HepG2 (cell line): ENCODE measurements around the gene FAM43B. TPM values are rescaled to one million over a fixed set of nuclear protein-coding genes. Genes with fewer than 3 reads are reported as not detected.

Source experiments
- ATAC-seq: fragments of 200-7000 bp; cut with Tn5 transposase; 3 replicates; pipeline ENCODE4 v1.9.1; 2020; ENCODE audit warnings: mild to moderate bottlenecking, moderate library complexity
- BruUV-seq: library from RNA; stranded (reverse); fragments of 400-500 nt; replicated peaks from 2 replicates; lab custom pipeline; 2021; lab: Mats Ljungman, UMichigan
- CTCF ChIA-PET: fragments of 300-600 bp; formaldehyde crosslinking; extraction: SDS; loops from one replicate; lab custom pipeline; 2021; ENCODE audit warnings: low total read pairs, inconsistent platforms, low intra/inter-chr PET ratio; lab: Yijun Ruan, JAX
- POLR2A ChIA-PET: fragments of 350-600 bp; sonication (Branson Sonifier 250); formaldehyde crosslinking; loops from one replicate; lab custom pipeline; 2020; ENCODE audit warnings: antibody characterized with exemption, inconsistent platforms; lab: Yijun Ruan, JAX
- DNase-seq: peaks from one replicate; pipeline ENCODE4 v3.0.0-alpha.2; 2015; ENCODE audit warnings: low spot score
- FAIRE-seq: peaks from 3 replicates; lab custom pipeline; 2011; peaks lifted over from hg19 to GRCh38; lab: Jason Lieb, UNC
- H2AFZ ChIP-seq: one replicate; pipeline ENCODE4 v1.6.1; 2011; ENCODE audit warnings: low read length, inconsistent platforms
- H3K27ac ChIP-seq: fragments of 300-600 bp; 3 replicates; pipeline ENCODE4 v1.8.0; 2011; ENCODE audit warnings: mixed run types, mild to moderate bottlenecking, mixed read lengths, low read length, inconsistent platforms; ENCODE audit not compliant: insufficient read depth; ENCODE audit errors: extremely low read length
- H3K27me3 ChIP-seq, 2 experiments: fragments of 200-600 bp in 1 of 2; 2 replicates in 1 of 2; 3 replicates in 1 of 2; pipeline versions ENCODE4 v1.6.0 to v1.8.0; 2011; ENCODE audit warnings: low read length in 2 of 2, mild to moderate bottlenecking in 2 of 2, moderate library complexity in 2 of 2, inconsistent platforms in 1 of 2; ENCODE audit not compliant: insufficient read depth in 2 of 2, control insufficient read depth in 1 of 2
- H3K36me3 ChIP-seq, 2 experiments: fragments of 200-600 bp in 1 of 2; replicated peaks in 1 of 2; 2 replicates in 1 of 2; 3 replicates in 1 of 2; pipeline versions ENCODE4 v1.5.1 to v1.8.0; 2011; ENCODE audit warnings: low read length in 2 of 2, inconsistent platforms in 1 of 2; ENCODE audit not compliant: insufficient read depth in 2 of 2, control insufficient read depth in 1 of 2
- H3K4me1 ChIP-seq: 2 replicates; pipeline ENCODE4 v1.5.1; 2012; ENCODE audit warnings: low read length, inconsistent platforms; ENCODE audit not compliant: insufficient read depth
- H3K4me2 ChIP-seq: 2 replicates; pipeline ENCODE4 v1.6.0; 2011; ENCODE audit warnings: low read depth, low read length, inconsistent platforms
- H3K4me3 ChIP-seq, 3 experiments: fragments of 200-600 bp in 1 of 3; sonication (generic), shearing (Covaris generic) in 1 of 3; replicated peaks in 1 of 3; 2 replicates each; pipeline ENCODE4 v1.5.1; 2011 to 2016; ENCODE audit warnings: low read length in 3 of 3, inconsistent platforms in 2 of 3, low read depth in 2 of 3, mild to moderate bottlenecking in 2 of 3, control low read depth in 1 of 3, mixed read lengths in 1 of 3; ENCODE audit not compliant: insufficient read depth in 1 of 3
- H3K79me2 ChIP-seq: one replicate; pipeline ENCODE4 v1.6.1; 2011; ENCODE audit warnings: low read length, inconsistent platforms; ENCODE audit not compliant: insufficient read depth
- H3K9ac ChIP-seq: 2 replicates; pipeline ENCODE4 v1.6.0; 2011; ENCODE audit warnings: mild to moderate bottlenecking, low read depth, low read length, inconsistent platforms; ENCODE audit not compliant: insufficient read depth
- H3K9me3 ChIP-seq: 2 replicates; pipeline ENCODE4 v1.5.1; 2012; ENCODE audit warnings: mild to moderate bottlenecking, low read length
- H4K20me1 ChIP-seq: 2 replicates; pipeline ENCODE4 v1.6.0; 2011; ENCODE audit warnings: inconsistent platforms, mild to moderate bottlenecking, low read length, moderate library complexity; ENCODE audit not compliant: insufficient read depth
- ATF7 ChIP-seq, 2 experiments: fragments of 450-650 bp in 1 of 2; sonication (generic) in 1 of 2; formaldehyde crosslinking in 1 of 2; IDR thresholded peaks; 2 replicates each; pipeline versions ENCODE4 v1.4.0 to v1.6.1; 2016 to 2020; ENCODE audit warnings: antibody characterized with exemption in 1 of 2, mild to moderate bottlenecking in 1 of 2, missing genetic modification reagents in 1 of 2
- EZH2 ChIP-seq: conservative IDR thresholded peaks from 2 replicates; pipeline ENCODE4 v1.6.1; 2012; ENCODE audit warnings: mild to moderate bottlenecking, low read depth, low read length, moderate library complexity
- KDM3A ChIP-seq: IDR thresholded peaks from 2 replicates; pipeline ENCODE4 v1.6.1; 2018; ENCODE audit warnings: low read depth, missing compliant biosample characterization
- KLF13 ChIP-seq: sonication (generic); formaldehyde crosslinking; IDR thresholded peaks from 2 replicates; pipeline ENCODE4 v1.4.0; 2020; ENCODE audit warnings: mild to moderate bottlenecking, missing genetic modification reagents
- MEF2D ChIP-seq: sonication (generic); formaldehyde crosslinking; IDR thresholded peaks from 2 replicates; pipeline ENCODE4 v1.5.1; 2020; ENCODE audit warnings: mild to moderate bottlenecking, missing genetic modification reagents
- RBAK ChIP-seq: sonication (generic); formaldehyde crosslinking; IDR thresholded peaks from 2 replicates; pipeline ENCODE4 v1.5.1; 2020; ENCODE audit warnings: mild to moderate bottlenecking, missing genetic modification reagents
- SNAI1 ChIP-seq: sonication (generic); formaldehyde crosslinking; IDR thresholded peaks from 2 replicates; pipeline ENCODE4 v1.5.0; 2020; ENCODE audit warnings: mild to moderate bottlenecking, missing genetic modification reagents, borderline replicate concordance
- SOX5 ChIP-seq: IDR thresholded peaks from 2 replicates; pipeline ENCODE4 v1.6.1; 2016; ENCODE audit warnings: borderline replicate concordance
- THRA ChIP-seq: sonication (generic); formaldehyde crosslinking; IDR thresholded peaks from 2 replicates; pipeline ENCODE4 v1.4.0; 2020; ENCODE audit warnings: missing genetic modification reagents, borderline replicate concordance
- ZFP36L2 ChIP-seq: sonication (generic); formaldehyde crosslinking; IDR thresholded peaks from 2 replicates; pipeline ENCODE4 v1.4.0; 2020; ENCODE audit warnings: missing genetic modification reagents
- ZKSCAN5 ChIP-seq: sonication (generic); formaldehyde crosslinking; IDR thresholded peaks from 2 replicates; pipeline ENCODE4 v1.5.1; 2020; ENCODE audit warnings: mild to moderate bottlenecking, missing genetic modification reagents
- ZNF142 ChIP-seq: sonication (generic); formaldehyde crosslinking; IDR thresholded peaks from 2 replicates; pipeline ENCODE4 v1.4.0; 2020; ENCODE audit warnings: missing genetic modification reagents
- ZNF230 ChIP-seq: sonication (generic); formaldehyde crosslinking; IDR thresholded peaks from 2 replicates; pipeline ENCODE4 v1.4.0; 2020; ENCODE audit warnings: mild to moderate bottlenecking, missing genetic modification reagents
- ZNF720 ChIP-seq: sonication (generic); formaldehyde crosslinking; IDR thresholded peaks from 2 replicates; pipeline ENCODE4 v1.4.0; 2020; ENCODE audit warnings: missing genetic modification reagents
- ZNF737 ChIP-seq: sonication (generic); formaldehyde crosslinking; IDR thresholded peaks from 2 replicates; pipeline ENCODE4 v1.5.0; 2020; ENCODE audit warnings: missing genetic modification reagents, mild to moderate bottlenecking, borderline replicate concordance
- ZNF780A ChIP-seq: sonication (generic); formaldehyde crosslinking; IDR thresholded peaks from 2 replicates; pipeline ENCODE4 v1.8.0; 2022; ENCODE audit warnings: mild to moderate bottlenecking, missing genetic modification reagents, moderate library complexity
- WGBS: methylation state at CpG from one replicate; pipeline ENCODE4 v1.1.6; 2017; ENCODE audit warnings: low lambda C conversion rate; 5-methylcytosine and 5-hydroxymethylcytosine counted together
- in situ Hi-C: cut with HindIII; loops from 2 replicates; pipeline ENCODE4 v1.10.0; 2017; ENCODE audit warnings: low pct_unique_long_range_greater_than_20kb; ENCODE audit not compliant: extremely low pct_ligation_motif_present
- intact Hi-C: fragments of 100-400 bp; cut with micrococcal nuclease; formaldehyde crosslinking; loops from one replicate; pipeline ENCODE4 v1.10.0; 2022; ENCODE audit not compliant: unreplicated experiment
- polyA plus RNA-seq, 8 experiments: library from polyadenylated mRNA; depleted of rRNA in 3 of 8; stranded (reverse) in 7 of 8; unstranded in 1 of 8; fragments of >200 nt; fragmentation: Illumina TruSeq in 4 of 8; extraction: Trizol in 4 of 8; gene quantifications; 2 replicates each; pipeline versions ENCODE4 v1.2.1 to v1.2.3, GENCODE V29; 2011 to 2016; ENCODE audit warnings: low read depth in 4 of 8, missing spikeins in 1 of 8, mixed read lengths in 1 of 8; ENCODE audit not compliant: insufficient read depth in 1 of 8
- total RNA-seq, 5 experiments: library from RNA; depleted of rRNA; stranded (reverse); fragments of >200 nt; fragmentation: Illumina TruSeq; extraction: Trizol; gene quantifications; 2 replicates each; pipeline ENCODE4 v1.2.3, GENCODE V29; 2016; ENCODE audit warnings: low read depth in 1 of 5

Gene FAM43B
- total and polyA plus RNA-seq, 2 of the 13 experiments (the other 11 are each of a cell fraction or from before 2014, with no cell fraction given): 0.63 to 3.7 TPM

- TF ChIP-seq THRA (CRISPR knock-in tag) (no peak), ZNF737 (no peak), EZH2 (no peak), SNAI1 (CRISPR knock-in tag) (no peak)
These were observed 45.2 kb upstream of the FAM43B start (continued) for GRCh38 chr1:20507248-20507563.

- peaks cover 3 to 13% of the 10 kb centered on the region in 2 experiments; a peak in 4 of 5 replicates for H3K36me3 ChIP-seq
- H4K20me1 ChIP-seq: no peaks in the 10 kb centered on the region
- peak; percentile 95 for ATAC-seq
- CTCF ChIA-PET: no interaction called here
- peaks cover 0 to 10% of the 10 kb centered on the region in 2 experiments; a peak in 3 of 5 replicates for H3K27me3 ChIP-seq
- peak within 1 kb of the TSS; percentile 74 to 96 (median 89) for H3K4me3 ChIP-seq
- FAIRE-seq: peak; percentile 88
- TSS peak; percentile 83 for BruUV-seq
- POLR2A ChIA-PET: interaction anchor here (0.9 to 2.1 kb wide), 9 partner anchors 10 to 126 kb away, joined by 3 to 12 read pairs (median 4); partner anchors contain the start of genes CAMK2N1 and FAM43B
- H2AFZ ChIP-seq: peak within 1 kb of the TSS; percentile 68
- in situ Hi-C loops: no loop called here
- H3K9ac ChIP-seq: peak within 1 kb of the TSS; percentile 86
- no peaks in the 10 kb centered on the region for H3K9me3 ChIP-seq
- H3K4me1 ChIP-seq: peaks cover 21% of the 10 kb centered on the region
- H3K27ac ChIP-seq: peak within 1 kb of the TSS; percentile 71
- H3K79me2 ChIP-seq: peaks cover 35% of the 10 kb centered on the region
- WGBS: 4% methylated on average over 23 of the region's 58 CpGs
- intact Hi-C loops: no loop called here
- DNase-seq: peak; percentile 89
- H3K4me2 ChIP-seq: peak within 1 kb of the TSS; percentile 87
- TF ChIP-seq MEF2D (peak; percentile 30; the same call in 1 of the 2 replicates), SOX5 (CRISPR knock-in tag) (no peak; the same call in 1 of the 2 replicates), ZNF230 (CRISPR knock-in tag) (no peak), KLF13 (CRISPR knock-in tag) (no peak), ZFP36L2 (no peak), RBAK (no peak), ZNF780A (no peak), ZNF142 (peak; percentile 74; the same call in 1 of the 2 replicates), ZKSCAN5 (CRISPR knock-in tag) (no peak), ATF7 (IDR thresholded peaks at IDR 0.05) (no peak), ATF7 (CRISPR knock-in tag; IDR thresholded peaks at IDR 0.05) (no peak), ZNF720 (CRISPR knock-in tag) (no peak), KDM3A (no peak)
These were observed 44.6 kb upstream of the FAM43B start, which contains the start of gene MUL1 for GRCh38 chr1:20507564-20508410. MUL1 (minus strand) TSS chr1:20508151; CDS start chr1:20508024, 127 bp downstream.
